ENCODE measurements around the gene SETD1A. TPM values are rescaled to one million over a fixed set of nuclear protein-coding genes. Genes with fewer than 3 reads are reported as not detected.
"Not testable (repeated sequence)": the region's sequence is repeated elsewhere in the genome, so short reads cannot be mapped to it uniquely, and the experiment has no call there.

Gene SETD1A
- total and polyA plus RNA-seq, 5 experiments from 2014 or later, result 0.35 to 44.3 (median 2.0) TPM

DNA sequence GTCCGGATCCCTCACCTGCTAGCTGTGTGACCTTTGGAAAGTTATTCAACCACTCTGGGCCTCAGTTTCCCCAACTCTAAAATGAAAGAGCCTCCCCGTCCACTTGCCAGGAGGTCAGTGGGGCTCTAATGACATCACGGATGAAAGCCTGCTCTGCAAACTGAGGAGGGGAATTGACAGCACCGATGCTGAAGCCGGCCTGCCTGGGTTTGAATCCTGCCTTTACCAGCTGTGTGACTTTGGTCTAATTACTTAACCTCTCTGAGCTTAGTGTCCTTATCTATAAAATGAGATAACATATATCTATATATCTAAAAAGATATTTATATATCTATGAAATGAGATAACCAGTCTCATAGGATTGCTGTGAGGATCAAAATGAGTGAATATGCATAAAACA, 51.0 kb downstream of the SETD1A start:
- Mint-ChIP-seq H3K4me1 (peaks cover 9 to 31% (median 20%) of the 10 kb centered on the region in 4 donors), H3K4me3 (peak overlapping the region in 2 of 10 donors; percentile 43 to 45), H3K36me3 (no peaks in the 10 kb centered on the region), H3K9me3 (no peaks in the 10 kb centered on the region), H3K27me3 (peaks cover 0 to 11% (median 8%) of the 10 kb centered on the region in 5 donors), H3K27ac (no peak overlapping the region)
- DNase-seq (no peak), ATAC-seq (no peak)
- POLR2A ChIA-PET, result no interaction called here

DNA sequence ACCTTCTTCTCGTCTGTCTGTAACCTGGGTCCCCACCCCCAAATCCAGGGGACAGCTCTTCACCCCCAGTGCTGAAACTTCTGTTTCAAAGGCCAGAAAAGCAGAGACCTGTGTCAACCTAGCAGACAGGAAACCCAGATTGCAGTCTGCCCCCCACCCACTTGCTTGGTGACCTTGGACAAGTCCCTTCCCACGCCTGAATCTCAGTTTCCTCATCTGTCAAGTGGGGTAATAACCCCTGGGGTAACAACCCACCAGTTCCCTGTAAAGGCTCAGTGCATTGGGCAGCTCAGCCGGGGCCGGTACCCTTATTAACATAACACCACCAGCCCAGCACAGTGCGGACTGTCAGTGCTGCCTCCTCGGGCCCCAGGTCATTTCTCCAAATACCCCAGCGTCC, 51.6 kb downstream of the SETD1A start:
- DNase-seq, result no peak
- no peaks in the 10 kb centered on the region for H3K36me3 Mint-ChIP-seq
- peaks cover 9 to 34% (median 20%) of the 10 kb centered on the region in 4 donors for H3K4me1 Mint-ChIP-seq
- peak overlapping the region in 9 of 10 donors; percentile 34 to 77 (median 45) for H3K4me3 Mint-ChIP-seq
- H3K9me3 Mint-ChIP-seq, result no peaks in the 10 kb centered on the region
- H3K27ac Mint-ChIP-seq, result peak overlapping the region in 3 of 10 donors; percentile 29 to 71 (median 34)
- POLR2A ChIA-PET, result no interaction called here
- ATAC-seq, result no peak
- H3K27me3 Mint-ChIP-seq, result peaks cover 0 to 14% (median 11%) of the 10 kb centered on the region in 5 donors

DNA sequence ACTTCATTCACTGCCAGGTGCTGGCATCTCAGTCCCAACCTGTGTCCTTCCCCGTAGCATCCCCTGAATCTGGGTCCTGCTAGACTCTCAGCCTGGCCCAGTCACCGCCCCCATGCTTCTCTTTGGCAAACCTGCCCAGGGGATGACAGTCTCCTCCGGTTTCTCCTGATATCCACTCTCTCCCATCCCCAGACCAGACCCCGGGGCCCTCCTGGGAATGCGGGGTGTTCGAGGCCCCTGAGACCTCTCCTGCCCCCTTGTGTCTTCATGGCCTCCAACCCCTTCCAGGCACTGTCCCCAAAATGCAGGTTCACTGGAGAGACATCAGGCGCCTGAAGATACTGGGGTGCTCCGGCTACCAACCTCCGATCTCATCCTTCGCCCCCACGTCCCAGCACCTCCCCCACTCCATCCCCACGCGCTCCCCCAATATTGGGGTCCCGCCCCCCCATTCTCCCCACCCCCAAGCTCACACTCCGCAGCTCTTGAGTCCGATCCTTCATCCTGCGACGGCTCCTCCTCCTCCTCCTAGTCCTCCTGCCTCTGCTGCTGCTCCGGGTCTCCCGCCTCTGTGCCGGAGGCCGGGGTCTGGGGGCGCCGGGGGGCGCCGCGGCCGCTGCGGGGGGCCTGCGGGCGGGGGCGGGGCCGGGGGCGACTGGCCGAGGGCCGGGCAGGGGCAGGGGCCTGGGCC, 52.5 kb downstream of the SETD1A start:
- H3K9me3 Mint-ChIP-seq, result no peaks in the 10 kb centered on the region
- no peaks in the 10 kb centered on the region for H3K36me3 Mint-ChIP-seq
- peak overlapping the region; percentile 75 to 92 (median 82) for H3K4me3 Mint-ChIP-seq
- H3K4me1 Mint-ChIP-seq, result peaks cover 9 to 34% (median 20%) of the 10 kb centered on the region in 4 donors
- POLR2A ChIA-PET, result interaction anchor here (0.6 kb wide), 1 partner anchor 864 kb away, joined by 3 read pairs; the partner anchor contains the start of gene ZNF267
- ATAC-seq (peak; percentile 47 to 58), DNase-seq (peak in 1 of 10 donors; percentile 20)
- H3K27me3 Mint-ChIP-seq, result peaks cover under 1 to 18% (median 13%) of the 10 kb centered on the region in 5 donors
- peak overlapping the region; percentile 11 to 91 (median 74) for H3K27ac Mint-ChIP-seq

DNA sequence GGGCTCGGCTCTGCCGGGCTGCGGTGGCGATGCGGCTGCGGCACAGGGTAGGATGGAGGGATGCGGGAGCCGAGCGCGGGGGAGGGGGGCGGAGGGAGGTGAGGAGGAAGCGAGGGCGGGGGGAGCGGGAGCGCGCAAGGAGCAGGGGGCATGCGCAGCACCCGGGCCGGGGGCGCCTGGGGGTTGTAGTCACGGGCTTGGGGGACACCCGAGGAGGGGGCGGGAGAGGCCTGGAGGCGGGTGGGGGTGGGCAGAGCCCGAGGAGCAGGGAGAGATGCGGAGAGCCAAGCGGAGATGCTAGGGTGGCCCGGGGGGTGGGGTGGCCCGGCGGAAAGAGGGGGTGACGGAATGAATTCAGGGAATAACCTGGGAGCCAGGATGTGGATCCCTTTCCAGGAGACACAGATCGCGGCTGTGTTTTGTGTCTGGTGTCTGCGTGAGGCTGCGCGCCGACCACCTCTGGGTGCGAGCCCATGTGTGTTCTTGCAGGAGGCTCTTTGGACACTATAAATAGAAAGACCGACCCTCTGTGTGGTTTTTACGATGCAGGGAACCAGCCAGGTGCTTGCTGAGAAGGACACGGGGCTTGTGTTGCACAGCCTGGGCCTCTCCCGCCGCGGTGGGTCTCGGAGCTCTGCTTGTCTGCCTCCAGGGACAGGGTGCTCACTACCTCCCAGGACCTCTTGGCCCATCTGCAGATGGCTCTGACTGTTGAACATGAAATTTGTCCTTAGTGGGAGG, 53.2 kb downstream of the SETD1A start, which contains the start of gene STX1B:
STX1B (minus strand) TSS at position 54 of the 741 bp plus-strand sequence. CDS start 242 bp downstream, outside the sequence.
- H3K4me3 Mint-ChIP-seq, result peak within 1 kb of the TSS; percentile 76 to 92 (median 84)
- DNase-seq (peak; percentile 34 to 84 (median 60)), ATAC-seq (peak; percentile 81 to 83)
- POLR2A ChIA-PET, result interaction anchor here (0.6 kb wide), 1 partner anchor 863 kb away, joined by 3 read pairs; the partner anchor contains the start of gene ZNF267
- H3K9me3 Mint-ChIP-seq, result no peaks in the 10 kb centered on the region
- H3K27ac Mint-ChIP-seq, result peak within 1 kb of the TSS; percentile 11 to 91 (median 80)
- peaks cover 9 to 34% (median 20%) of the 10 kb centered on the region in 4 donors for H3K4me1 Mint-ChIP-seq
- H3K27me3 Mint-ChIP-seq, result peaks cover 2 to 26% (median 14%) of the 10 kb centered on the region in 5 donors
- no peaks in the 10 kb centered on the region for H3K36me3 Mint-ChIP-seq

DNA sequence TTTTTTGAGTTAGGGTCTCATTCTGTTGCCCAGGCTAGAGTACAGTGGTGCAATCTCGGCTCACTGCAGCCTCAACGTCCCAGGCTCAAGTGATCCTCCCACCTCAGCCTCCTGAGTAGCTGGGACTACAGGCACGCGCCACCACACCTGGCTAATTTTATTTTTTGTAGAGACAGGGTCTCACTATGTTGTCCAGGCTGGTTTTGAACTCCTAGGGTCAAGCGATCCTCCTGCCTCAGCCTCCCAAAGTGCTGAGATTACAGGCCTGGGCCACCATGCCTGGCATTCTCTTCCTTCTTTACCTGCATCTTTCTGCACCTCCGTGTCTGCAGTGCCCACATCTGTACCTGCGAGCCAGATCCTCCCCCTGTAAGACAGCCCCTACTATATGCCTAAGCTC, 54.3 kb downstream of the SETD1A start:
- POLR2A ChIA-PET, result interaction anchor here (0.7 kb wide), 1 partner anchor 184 kb away, joined by 3 read pairs; no protein-coding TSS in a partner anchor
- Mint-ChIP-seq H3K4me3 (peak overlapping the region; percentile 76 to 91 (median 82)), H3K27ac (peak overlapping the region in 3 of 10 donors; percentile 37 to 81 (median 63)), H3K27me3 (peaks cover 3 to 30% (median 14%) of the 10 kb centered on the region in 5 donors), H3K4me1 (peaks cover 9 to 34% (median 20%) of the 10 kb centered on the region in 4 donors)
- not testable (repeated sequence) for H3K36me3 Mint-ChIP-seq, DNase-seq, H3K9me3 Mint-ChIP-seq, ATAC-seq

DNA sequence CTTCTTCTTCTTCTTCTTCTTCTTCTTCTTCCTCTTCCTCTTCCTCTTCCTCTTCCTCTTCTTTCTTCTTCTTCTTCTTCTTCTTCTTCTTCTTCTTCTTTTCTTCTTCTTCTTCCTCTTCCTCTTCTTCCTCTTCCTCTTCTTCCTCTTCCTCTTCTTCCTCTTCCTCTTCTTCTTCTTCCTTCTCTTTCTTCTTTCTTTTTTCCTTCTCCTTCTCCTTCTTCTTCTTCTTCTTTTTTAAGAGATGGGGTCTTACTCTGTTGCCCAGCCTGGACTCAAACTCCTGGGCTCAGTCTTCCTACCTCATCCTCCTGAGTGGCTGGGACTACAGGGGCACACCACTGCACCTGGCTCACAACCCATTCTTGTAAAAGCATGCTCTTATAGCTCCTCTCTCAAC, 55.7 kb downstream of the SETD1A start:
- DNase-seq, H3K36me3 Mint-ChIP-seq, POLR2A ChIA-PET, H3K9me3 Mint-ChIP-seq, H3K27ac Mint-ChIP-seq, ATAC-seq: not testable (repeated sequence)
- peaks cover 9 to 34% (median 20%) of the 10 kb centered on the region in 4 donors for H3K4me1 Mint-ChIP-seq
- H3K27me3 Mint-ChIP-seq, result peaks cover 3 to 30% (median 14%) of the 10 kb centered on the region in 5 donors
- H3K4me3 Mint-ChIP-seq, result peak overlapping the region in 1 of 10 donors; percentile 42

DNA sequence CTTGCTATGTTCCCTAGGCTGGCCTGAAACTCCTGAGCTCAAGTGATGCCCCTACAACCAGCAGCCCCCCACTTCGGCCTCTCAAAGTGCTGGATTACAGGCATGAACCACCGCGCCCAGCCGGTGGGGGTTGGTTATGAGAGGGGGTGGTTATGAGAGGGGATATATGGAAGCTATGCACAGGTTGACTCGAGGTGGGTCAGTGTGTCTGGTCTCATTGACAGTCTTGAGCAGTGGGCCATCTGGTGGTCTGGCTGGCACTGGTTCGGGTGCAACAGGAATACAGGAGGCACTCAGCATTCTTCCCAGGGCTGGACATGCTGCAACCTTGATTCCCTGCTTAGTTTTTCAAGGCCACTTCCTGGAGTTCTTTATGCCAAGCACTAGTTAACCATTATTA, 58.5 kb downstream of the SETD1A start:
- H3K27ac Mint-ChIP-seq, result peak overlapping the region in 1 of 10 donors; percentile 15
- H3K4me3 Mint-ChIP-seq, result no peak overlapping the region
- H3K4me1 Mint-ChIP-seq, result peaks cover 4 to 22% (median 10%) of the 10 kb centered on the region in 4 donors
- H3K36me3 Mint-ChIP-seq, result no peaks in the 10 kb centered on the region
- no peak for ATAC-seq
- POLR2A ChIA-PET, result no interaction called here
- peaks cover 3 to 30% (median 14%) of the 10 kb centered on the region in 5 donors for H3K27me3 Mint-ChIP-seq
- no peak for DNase-seq
- H3K9me3 Mint-ChIP-seq, result no peaks in the 10 kb centered on the region

DNA sequence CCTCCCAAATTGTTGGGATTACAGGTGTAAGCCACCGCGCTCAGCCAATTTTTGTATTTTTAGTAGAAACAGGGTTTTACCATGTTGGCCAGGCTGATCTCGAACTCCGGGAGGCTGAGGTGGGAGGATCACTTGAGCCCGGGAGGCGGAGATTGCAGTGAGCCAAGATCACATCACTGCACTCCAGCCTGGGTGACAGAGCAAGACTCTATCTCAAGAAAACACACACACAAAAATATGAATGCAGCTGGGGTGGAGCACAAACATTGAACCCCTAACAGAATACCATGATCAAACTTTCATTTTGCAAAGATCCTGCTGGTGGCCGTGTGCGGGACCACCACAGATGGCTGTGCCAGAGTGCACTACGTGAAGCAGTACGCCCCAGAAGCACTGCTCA, 60.2 kb downstream of the SETD1A start:
- H3K4me3 Mint-ChIP-seq, DNase-seq, H3K36me3 Mint-ChIP-seq, ATAC-seq, POLR2A ChIA-PET, H3K9me3 Mint-ChIP-seq, H3K4me1 Mint-ChIP-seq, H3K27ac Mint-ChIP-seq: not testable (repeated sequence)
- peaks cover 0 to 26% (median 9%) of the 10 kb centered on the region in 5 donors for H3K27me3 Mint-ChIP-seq

DNA sequence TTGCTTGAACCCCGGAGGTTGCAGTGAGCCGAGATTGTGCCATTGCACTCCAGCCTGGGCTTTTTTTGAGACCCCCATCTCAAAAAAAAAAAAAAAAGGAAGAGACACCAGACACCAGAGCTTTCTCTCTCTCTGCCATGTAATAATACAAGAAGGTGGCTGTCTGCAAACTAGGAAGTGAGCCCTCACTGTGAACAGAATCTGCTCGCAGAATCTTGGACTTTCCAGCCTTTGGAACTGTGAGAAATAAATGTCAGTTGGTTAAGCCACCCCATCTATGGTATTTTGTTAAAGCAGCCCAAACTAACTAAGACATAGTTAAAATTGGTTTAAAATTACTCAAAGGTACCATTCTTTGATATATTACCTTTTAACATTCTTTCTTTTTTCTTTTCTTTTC, 63.0 kb downstream of the SETD1A start:
- POLR2A ChIA-PET, result interaction anchor here (0.7 kb wide), 1 partner anchor 851 kb away, joined by 3 read pairs; no protein-coding TSS in a partner anchor
- H3K27me3 Mint-ChIP-seq, result peaks cover 0 to 7% (median 2%) of the 10 kb centered on the region in 5 donors
- no peak overlapping the region for H3K4me3 Mint-ChIP-seq
- no peak overlapping the region for H3K27ac Mint-ChIP-seq
- peaks cover 0 to 4% (median 1%) of the 10 kb centered on the region in 4 donors for H3K4me1 Mint-ChIP-seq
- no peaks in the 10 kb centered on the region for H3K36me3 Mint-ChIP-seq
- ATAC-seq (no peak), DNase-seq (no peak)
- H3K9me3 Mint-ChIP-seq, result no peaks in the 10 kb centered on the region

DNA sequence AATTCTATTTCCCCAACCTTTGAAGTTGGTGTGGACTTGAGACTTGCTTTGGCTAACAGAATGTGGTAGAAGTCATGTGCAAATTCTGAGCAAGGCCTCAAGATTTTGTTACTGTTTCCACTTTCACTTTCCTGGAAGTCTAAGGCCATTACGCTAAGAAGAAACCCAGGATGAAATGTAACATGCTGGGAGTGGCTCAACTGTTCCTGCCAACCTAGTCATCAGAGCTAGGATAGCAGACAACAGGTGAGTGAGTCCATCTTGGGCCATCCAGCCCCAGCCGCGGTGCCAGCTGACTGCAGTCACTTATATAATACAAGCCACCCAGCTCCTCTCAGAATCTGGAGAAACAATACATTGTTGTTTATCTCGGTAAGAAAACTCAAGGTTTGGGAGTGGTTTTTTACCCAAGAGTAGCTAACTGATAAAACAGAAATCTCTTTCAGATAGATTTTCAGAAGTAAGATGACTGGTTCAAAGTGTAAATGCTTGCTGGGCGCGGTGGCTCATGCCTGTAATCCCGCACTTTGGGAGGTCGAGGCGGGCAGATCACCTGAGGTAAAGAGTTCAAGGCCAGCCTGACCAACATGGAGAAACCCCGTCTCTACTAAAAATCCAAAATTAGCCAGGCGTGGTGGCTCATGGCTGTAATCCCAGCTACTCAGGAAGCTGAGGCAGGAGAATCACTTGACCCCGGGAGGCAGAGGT, 65.1 kb downstream of the SETD1A start:
- DNase-seq (no peak), ATAC-seq (no peak)
- POLR2A ChIA-PET, result no interaction called here
- Mint-ChIP-seq H3K27ac (peak overlapping the region in 2 of 10 donors; percentile 11 to 47), H3K27me3 (no peaks in the 10 kb centered on the region), H3K36me3 (no peaks in the 10 kb centered on the region), H3K9me3 (no peaks in the 10 kb centered on the region), H3K4me1 (peaks cover 0 to 4% (median 1%) of the 10 kb centered on the region in 4 donors), H3K4me3 (no peak overlapping the region)

DNA sequence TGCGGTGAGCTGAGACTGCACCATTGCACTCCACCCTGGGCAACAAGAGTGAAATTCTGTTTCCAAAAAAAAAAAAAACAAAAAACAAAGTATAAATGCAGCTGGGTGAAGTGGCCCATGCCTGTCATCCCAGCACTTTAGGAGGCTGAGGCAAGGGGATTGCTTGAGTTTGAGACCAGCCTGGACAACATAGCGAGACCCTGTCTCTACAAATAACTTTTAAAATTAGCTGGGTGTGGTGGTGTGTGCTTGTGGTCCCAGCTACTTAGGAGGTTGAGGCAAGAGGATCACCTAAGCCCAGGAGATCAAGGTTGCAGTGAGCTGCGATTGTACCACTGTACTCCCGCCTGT, 65.7 kb downstream of the SETD1A start:
- no peaks in the 10 kb centered on the region for H3K9me3 Mint-ChIP-seq
- POLR2A ChIA-PET, result interaction anchor here (0.8 kb wide), 1 partner anchor 12 kb away, joined by 3 read pairs; no protein-coding TSS in a partner anchor

DNA sequence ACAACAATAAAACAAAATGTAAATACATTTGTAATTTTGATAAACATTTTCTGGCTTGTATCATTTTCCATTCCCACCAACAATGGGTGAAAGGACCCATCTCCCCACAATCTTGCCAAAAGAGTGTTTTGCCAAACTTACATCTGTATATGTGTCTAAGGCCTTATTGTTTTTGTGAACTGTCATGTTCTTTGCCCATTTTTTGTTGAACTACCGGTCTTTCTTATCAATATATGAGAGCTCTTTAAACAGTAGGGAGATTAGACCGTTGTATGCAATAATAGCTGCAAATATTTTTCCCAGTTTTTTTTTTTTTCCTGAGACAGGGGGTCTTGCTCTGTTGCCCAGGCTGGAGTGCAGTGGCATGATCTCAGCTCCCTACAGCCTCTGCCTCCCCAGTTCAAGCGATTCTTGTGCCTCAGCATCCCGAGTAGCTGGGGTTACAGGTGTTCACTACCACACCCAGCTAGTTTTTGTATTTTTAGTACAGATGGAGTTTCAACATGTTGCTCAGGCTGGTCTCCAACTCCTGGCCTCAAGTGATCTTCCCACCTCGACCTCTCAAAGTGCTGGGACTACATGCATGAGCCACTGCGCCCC, 66.2 kb downstream of the SETD1A start:
- H3K4me1 Mint-ChIP-seq, result peaks cover 0 to 4% (median 1%) of the 10 kb centered on the region in 4 donors
- no peaks in the 10 kb centered on the region for H3K36me3 Mint-ChIP-seq
- H3K9me3 Mint-ChIP-seq, result no peaks in the 10 kb centered on the region
- no peak overlapping the region for H3K4me3 Mint-ChIP-seq
- no peaks in the 10 kb centered on the region for H3K27me3 Mint-ChIP-seq
- ATAC-seq (no peak), DNase-seq (no peak)
- H3K27ac Mint-ChIP-seq, result peak overlapping the region in 2 of 10 donors; percentile 9 to 63
- POLR2A ChIA-PET, result interaction anchor here (0.8 kb wide), 1 partner anchor 11 kb away, joined by 3 read pairs; no protein-coding TSS in a partner anchor

More for the DNA sequence above, 65.7 kb downstream of the SETD1A start:
- Mint-ChIP-seq H3K4me3 (no peak overlapping the region), H3K36me3 (no peaks in the 10 kb centered on the region), H3K27ac (no peak overlapping the region), H3K27me3 (no peaks in the 10 kb centered on the region), H3K4me1 (peaks cover 0 to 4% (median 1%) of the 10 kb centered on the region in 4 donors)
- DNase-seq (no peak), ATAC-seq (no peak)

Data from naive thymus-derived CD8-positive, alpha-beta T cell (primary cell).